HG03575 (cell line): Measurements from ENCODE around the gene ABCB10.
"Not testable (repeated sequence)": the region's sequence is repeated elsewhere in the genome, so short reads cannot be mapped to it uniquely, and the experiment has no call there.

ENCODE experiments used
- ATAC-seq: cut with Tn5 transposase; IDR thresholded peaks from one replicate; pipeline ENCODE4 v1.9.1; 2021; ENCODE audit not compliant: unreplicated experiment, insufficient number of reproducible peaks, low FRiP score; ENCODE audit errors: extremely low read depth

Gene ABCB10

GRCh38 chr1:229506633-229507032 lies 51.9 kb downstream of the ABCB10 start:
- ATAC-seq, result no peak

- ATAC-seq, result no peak
Measured at GRCh38 chr1:229495782-229496181, 62.7 kb downstream of the ABCB10 start.

- no peak for ATAC-seq
Measured at GRCh38 chr1:229487181-229487580, 71.3 kb downstream of the ABCB10 start.

GRCh38 chr1:229485318-229485717 lies 73.2 kb downstream of the ABCB10 start:
- ATAC-seq, result no peak

GRCh38 chr1:229482511-229482910 lies 76.0 kb downstream of the ABCB10 start:
- ATAC-seq, result no peak

GRCh38 chr1:229480495-229480894 lies 78.0 kb downstream of the ABCB10 start:
- no peak for ATAC-seq

GRCh38 chr1:229479660-229480399 lies 78.7 kb downstream of the ABCB10 start:
- ATAC-seq, result peak; percentile 55

- peak; percentile 56 for ATAC-seq
Measured at GRCh38 chr1:229478852-229479251, 79.7 kb downstream of the ABCB10 start.

GRCh38 chr1:229475859-229476258 lies 82.6 kb downstream of the ABCB10 start:
- not testable (repeated sequence) for ATAC-seq

- ATAC-seq, result no peak
Measured at GRCh38 chr1:229474509-229474908, 84.0 kb downstream of the ABCB10 start.

- ATAC-seq, result no peak
Measured at GRCh38 chr1:229471175-229471574, 87.3 kb downstream of the ABCB10 start.

- no peak for ATAC-seq
Measured at GRCh38 chr1:229470406-229471043, 88.0 kb downstream of the ABCB10 start.

GRCh38 chr1:229466887-229467286 lies 91.6 kb downstream of the ABCB10 start:
- no peak for ATAC-seq
